A549 (cell line): ENCODE data around the gene NACC2.

Experiments used
- CBX2 ChIP-seq: fragments of 200-600 bp; sonication (generic); IDR thresholded peaks from 2 replicates; pipeline ENCODE4 v1.6.1; 2016; ENCODE audit warnings: low read depth, mild to moderate bottlenecking, borderline replicate concordance
- CTCF ChIP-seq: fragments of >200 bp; sonication (Bioruptor Twin); formaldehyde crosslinking; IDR thresholded peaks from 3 replicates; pipeline ENCODE4 v1.5.1; 2016
- EP300 ChIP-seq, 2 experiments: fragments of >200 bp; sonication (Bioruptor Twin); formaldehyde crosslinking; IDR thresholded peaks; 2 replicates in 1 of 2; 3 replicates in 1 of 2; pipeline ENCODE4 v1.6.1; 2016 to 2017
- KDM1A ChIP-seq: fragments of 200-600 bp; sonication (generic); IDR thresholded peaks from 2 replicates; pipeline ENCODE4 v1.6.1; 2016; ENCODE audit warnings: low read depth, mild to moderate bottlenecking
- MAX ChIP-seq: IDR thresholded peaks from 2 replicates; pipeline ENCODE4 v1.6.1; 2012
- MAZ ChIP-seq: fragments of 150-350 bp; IDR thresholded peaks from 2 replicates; pipeline ENCODE4 v1.6.1; 2014; ENCODE audit warnings: antibody characterized with exemption, low read depth, low read length, borderline replicate concordance
- NFE2L2 ChIP-seq: fragments of 150-350 bp; conservative IDR thresholded peaks from 2 replicates; pipeline ENCODE4 v1.6.1; 2014; ENCODE audit warnings: low read length
- POLR2A ChIP-seq: IDR thresholded peaks from 2 replicates; pipeline ENCODE4 v1.6.1; 2012; ENCODE audit warnings: mild to moderate bottlenecking, low read length

GRCh38 chr9:136090768-136091581, 4.1 kb downstream of the NACC2 start:
- TF ChIP-seq CBX2 (no peak), CTCF (no peak), POLR2A (no peak), KDM1A (no peak), MAZ (no peak), MAX (no peak), NFE2L2 (no peak), EP300 (IDR thresholded peaks at IDR 0.05) (no peak)
